Kidney tubule cell (primary cell): ENCODE results near the gene TACR2.
"Not testable (repeated sequence)": the region's sequence is repeated elsewhere in the genome, so short reads cannot be mapped to it uniquely, and the experiment has no call there.

Source experiments
- DNase-seq: peaks from one replicate; pipeline ENCODE4 v3.0.0-alpha.2; 2018; ENCODE audit warnings: low spot score

TACR2 gene

GRCh38 chr10:69450395-69450794 is 33.7 kb upstream of the TACR2 start:
- not testable (repeated sequence) for DNase-seq

GRCh38 chr10:69449841-69450240 is 33.1 kb upstream of the TACR2 start:
- DNase-seq = peak; percentile 86

- DNase-seq = peak; percentile 91
Observed at GRCh38 chr10:69446650-69447151, 30.0 kb upstream of the TACR2 start.

GRCh38 chr10:69446229-69446628 is 29.5 kb upstream of the TACR2 start:
- DNase-seq = peak; percentile 60

GRCh38 chr10:69445041-69445440 is 28.3 kb upstream of the TACR2 start:
- peak; percentile 55 for DNase-seq

GRCh38 chr10:69443354-69443753 is 26.6 kb upstream of the TACR2 start:
- DNase-seq = no peak

- peak; percentile 53 for DNase-seq
Observed at GRCh38 chr10:69439813-69440506, 23.2 kb upstream of the TACR2 start.

GRCh38 chr10:69439350-69439739 is 22.6 kb upstream of the TACR2 start:
- DNase-seq = peak; percentile 81

GRCh38 chr10:69438536-69439349 is 22.0 kb upstream of the TACR2 start:
- DNase-seq = peak; percentile 92

GRCh38 chr10:69437321-69438259 is 20.9 kb upstream of the TACR2 start:
- no peak for DNase-seq

- DNase-seq = no peak
Observed at GRCh38 chr10:69435966-69436520, 19.3 kb upstream of the TACR2 start.

- DNase-seq = no peak
Observed at GRCh38 chr10:69434926-69435325, 18.2 kb upstream of the TACR2 start.

- DNase-seq = no peak
Observed at GRCh38 chr10:69434169-69434568, 17.5 kb upstream of the TACR2 start.

GRCh38 chr10:69428165-69428564 is 11.4 kb upstream of the TACR2 start:
- DNase-seq = no peak

- peak; percentile 49 for DNase-seq
Observed at GRCh38 chr10:69426376-69426727, 9.6 kb upstream of the TACR2 start.

- peak; percentile 61 for DNase-seq
Observed at GRCh38 chr10:69425511-69426298, 9.0 kb upstream of the TACR2 start.

- no peak for DNase-seq
Observed at GRCh38 chr10:69425041-69425440, 8.3 kb upstream of the TACR2 start.

GRCh38 chr10:69422676-69423075 is 6.0 kb upstream of the TACR2 start:
- no peak for DNase-seq

GRCh38 chr10:69421611-69422308 is 5.0 kb upstream of the TACR2 start:
- no peak for DNase-seq

- no peak for DNase-seq
Observed at GRCh38 chr10:69419744-69420126, 3.0 kb upstream of the TACR2 start.
